NT2/D1 (cell line): ENCODE data around the gene CSNK1D.

Experiments used
- SUZ12 ChIP-seq: IDR thresholded peaks from 2 replicates; pipeline ENCODE4 v1.6.1; 2011; ENCODE audit not compliant: insufficient read length, insufficient read depth; ENCODE audit errors: extremely low read depth
- YY1 ChIP-seq: IDR thresholded peaks from 2 replicates; pipeline ENCODE4 v1.6.1; 2011; ENCODE audit not compliant: insufficient read length, insufficient read depth
- ZNF274 ChIP-seq: IDR thresholded peaks from 2 replicates; pipeline ENCODE4 v1.6.1; 2011; ENCODE audit warnings: mild to moderate bottlenecking, low read depth, low read length

DNA sequence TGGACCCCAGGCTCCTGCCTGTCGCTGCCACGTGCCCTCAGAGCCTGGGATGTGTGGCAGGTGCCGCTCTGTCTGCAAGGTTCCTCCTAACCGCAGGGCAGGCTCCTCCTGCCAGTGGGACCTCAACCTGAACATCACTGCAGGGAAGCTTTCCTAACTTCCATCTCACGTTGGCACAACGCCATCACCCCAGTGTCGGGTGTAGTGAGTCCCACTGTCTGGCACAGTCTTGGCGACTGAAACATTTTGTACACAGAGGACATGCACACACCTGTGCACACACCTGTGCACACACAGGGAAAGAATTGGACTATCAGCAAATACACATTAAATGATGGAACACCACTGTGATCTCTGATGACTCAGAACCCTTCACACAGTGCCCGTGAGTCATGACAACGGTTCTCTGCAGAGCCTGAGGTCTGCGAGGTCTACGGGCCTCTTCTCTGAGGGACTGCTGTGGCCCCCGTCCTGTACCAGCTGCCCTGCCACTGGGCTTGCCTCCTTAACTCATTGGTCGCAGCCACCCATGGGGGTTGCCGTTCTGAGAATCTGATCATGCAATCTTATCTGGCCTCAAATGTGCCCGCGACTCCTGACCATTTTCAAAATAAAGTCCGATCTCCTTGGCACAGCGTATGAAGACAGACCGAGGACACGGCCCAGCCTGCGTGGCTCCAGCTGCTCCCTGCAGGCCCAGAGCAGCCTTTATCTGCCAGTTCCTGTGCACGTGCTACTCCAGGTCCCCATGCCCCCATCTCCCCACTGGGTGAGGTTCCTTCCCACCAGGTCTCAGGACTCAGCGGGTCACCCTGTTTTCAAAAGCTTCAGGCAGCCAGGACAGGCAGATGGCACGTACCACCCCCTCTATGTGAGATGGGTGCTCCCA, 68.4 kb downstream of the CSNK1D start:
- no peak for TF ChIP-seq SUZ12
- no peak for TF ChIP-seq YY1
- TF ChIP-seq ZNF274, result no peak
